Measurements from ENCODE around the gene FRAT1. TPM values are rescaled to one million over a fixed set of nuclear protein-coding genes. Genes with fewer than 3 reads are reported as not detected.
A peak's percentile ranks its signal among the peaks of the same experiment; 100 is the strongest.
"Not testable (repeated sequence)": the region's sequence is repeated elsewhere in the genome, so short reads cannot be mapped to it uniquely, and the experiment has no call there.

Gene FRAT1
- total RNA-seq, 1 experiment from 2014 or later = 2.2 TPM

GRCh38 chr10:97334370-97335175 is 15.5 kb downstream of the FRAT1 start, which contains the start of gene FRAT2:
Gene FRAT2 (minus strand): TSS chr10:97334729. CDS start chr10:97334572, 157 bp downstream.
- DNase-seq (ENCODE audit: low read depth) = peak; percentile 90

- DNase-seq (ENCODE audit: low read depth) = no peak
Observed at GRCh38 chr10:97335188-97335619, 16.1 kb downstream of the FRAT1 start.

- no peak for DNase-seq (ENCODE audit: low read depth)
Observed at GRCh38 chr10:97336006-97336405, 16.9 kb downstream of the FRAT1 start.

GRCh38 chr10:97336446-97336845 is 17.4 kb downstream of the FRAT1 start:
- no peak for DNase-seq (ENCODE audit: low read depth)

GRCh38 chr10:97336942-97337831 is 18.1 kb downstream of the FRAT1 start:
- DNase-seq (ENCODE audit: low read depth) = no peak

GRCh38 chr10:97338041-97338440 is 19.0 kb downstream of the FRAT1 start:
- DNase-seq (ENCODE audit: low read depth) = no peak

GRCh38 chr10:97341416-97341815 is 22.3 kb downstream of the FRAT1 start:
- no peak for DNase-seq (ENCODE audit: low read depth)

- not testable (repeated sequence) for DNase-seq (ENCODE audit: low read depth)
Observed at GRCh38 chr10:97343664-97344063, 24.6 kb downstream of the FRAT1 start.

DNA sequence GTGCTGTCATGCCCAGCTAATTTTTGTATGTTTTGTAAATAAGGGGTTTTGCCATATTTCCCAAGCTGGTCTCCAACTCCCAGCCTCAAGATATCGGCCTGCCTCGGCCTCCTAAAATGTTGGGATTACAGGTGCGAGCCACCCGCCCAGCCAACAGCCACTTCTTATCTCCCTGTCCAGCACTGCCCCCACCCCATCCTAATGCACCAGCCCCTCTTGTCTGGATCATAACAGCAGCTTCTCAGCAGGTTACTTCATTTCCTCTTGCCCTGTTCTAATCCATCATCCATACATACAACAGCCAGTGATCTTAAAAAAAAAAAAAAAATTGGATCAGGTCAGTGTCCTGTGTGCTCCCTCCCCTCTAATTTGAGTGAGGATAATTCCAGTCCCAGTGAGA is 28.2 kb downstream of the FRAT1 start:
- DNase-seq (ENCODE audit: low read depth) = no peak

GRCh38 chr10:97349752-97350513 is 30.9 kb downstream of the FRAT1 start:
- no peak for DNase-seq (ENCODE audit: low read depth)

- no peak for DNase-seq (ENCODE audit: low read depth)
Observed at GRCh38 chr10:97353945-97354344, 34.9 kb downstream of the FRAT1 start.

DNA sequence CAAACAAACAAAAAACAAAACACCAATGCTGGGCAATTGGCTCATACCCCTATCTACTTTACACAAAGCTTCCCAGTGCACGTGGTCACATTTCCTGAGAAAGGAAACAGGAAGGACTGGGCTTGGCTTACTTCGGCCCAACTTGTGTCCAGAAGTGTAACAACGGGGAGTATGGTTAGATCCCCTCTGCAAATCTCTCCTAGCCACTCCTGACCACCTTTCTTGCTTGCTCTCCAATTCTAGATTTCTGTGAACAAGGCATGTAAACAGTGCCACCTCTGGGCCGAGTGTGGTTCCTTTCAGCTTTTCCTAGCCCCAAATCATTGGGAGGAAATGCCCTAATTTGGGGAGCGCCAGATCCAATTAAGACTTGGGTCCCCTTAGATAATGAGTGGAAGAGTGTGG is 36.5 kb downstream of the FRAT1 start:
- DNase-seq (ENCODE audit: low read depth) = no peak

GRCh38 chr10:97356318-97356914 is 37.3 kb downstream of the FRAT1 start:
- no peak for DNase-seq (ENCODE audit: low read depth)

- no peak for DNase-seq (ENCODE audit: low read depth)
Observed at GRCh38 chr10:97356918-97357317, 37.8 kb downstream of the FRAT1 start.

DNA sequence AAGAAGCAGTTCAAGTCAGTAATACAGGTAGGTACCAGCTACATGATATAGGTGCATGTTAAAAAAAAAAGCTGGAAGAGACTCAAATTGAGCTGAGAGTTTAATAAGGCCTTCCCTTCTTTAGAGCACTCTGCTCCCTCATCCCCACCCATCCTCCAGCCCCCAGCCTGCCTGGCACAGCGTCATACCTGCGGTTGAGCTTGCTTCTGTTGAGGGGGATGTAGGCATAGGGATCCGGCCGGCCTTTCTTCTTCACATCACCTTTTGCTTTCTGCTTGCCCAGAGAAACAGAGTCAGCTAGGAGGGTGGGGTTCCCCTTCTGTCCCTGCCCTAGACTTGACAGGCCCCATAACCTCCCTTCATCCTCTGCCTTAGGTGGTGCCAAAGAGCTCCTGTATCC is 39.3 kb downstream of the FRAT1 start:
- DNase-seq (ENCODE audit: low read depth) = no peak

DNA sequence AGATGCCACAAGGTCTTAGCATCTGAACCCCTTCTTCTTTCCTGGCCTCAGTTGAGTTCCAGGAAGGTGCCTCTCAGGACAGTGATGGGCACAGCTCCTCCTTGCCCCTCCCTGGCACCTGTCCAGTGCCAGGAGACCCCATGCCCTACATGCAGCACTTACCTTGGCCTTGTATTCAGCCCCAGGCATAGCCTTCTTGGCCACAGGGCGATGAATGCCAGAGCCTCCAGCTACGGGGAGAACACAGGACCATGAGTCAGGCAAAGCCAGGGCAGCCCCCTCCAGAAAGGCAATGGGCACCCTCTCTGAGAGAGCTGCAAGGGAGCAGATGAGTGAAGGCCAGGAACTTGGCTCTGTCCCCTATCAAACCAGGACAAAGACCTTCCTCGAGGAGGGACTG is 39.7 kb downstream of the FRAT1 start:
- no peak for DNase-seq (ENCODE audit: low read depth)

DNA sequence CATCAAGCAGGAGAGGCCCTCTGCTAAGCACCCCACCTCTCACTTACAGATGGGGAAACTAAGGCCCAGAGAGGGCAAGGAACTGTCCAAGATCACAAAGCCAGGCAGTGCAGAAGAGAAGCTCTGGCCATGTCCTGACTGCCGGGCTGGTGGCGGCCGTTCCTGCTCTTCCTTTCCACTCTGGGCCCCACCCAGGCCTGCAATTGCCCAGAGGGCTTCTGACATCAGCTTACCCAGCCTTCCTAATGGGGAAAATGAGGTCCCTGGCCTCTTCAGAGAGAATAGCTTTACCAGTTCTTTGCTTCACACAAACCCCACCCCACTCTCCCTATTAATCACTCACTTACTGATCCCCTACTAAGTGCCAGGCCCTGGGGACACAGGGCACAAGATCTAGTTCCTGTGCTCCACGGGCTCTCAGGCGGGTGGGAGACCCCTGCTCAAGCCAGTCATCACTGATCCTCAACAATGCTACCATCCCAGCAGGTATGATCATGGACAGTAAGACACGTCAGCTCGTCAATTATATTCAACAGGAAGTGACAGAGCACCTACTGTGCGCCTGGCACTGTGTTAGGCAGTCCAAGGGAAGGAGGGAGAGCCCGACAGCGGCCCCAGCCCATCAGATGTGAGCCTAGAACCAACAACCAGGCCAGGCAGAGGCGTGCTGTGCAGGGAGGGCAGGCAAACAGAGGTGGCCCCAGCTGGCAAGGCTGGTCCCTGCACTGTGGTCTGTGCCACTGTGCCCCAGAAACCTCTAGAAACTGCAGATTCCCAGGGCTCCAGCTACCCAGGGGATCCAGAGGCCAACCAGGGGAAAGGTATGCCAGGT is 41.9 kb downstream of the FRAT1 start:
- no peak for DNase-seq (ENCODE audit: low read depth)

DNA sequence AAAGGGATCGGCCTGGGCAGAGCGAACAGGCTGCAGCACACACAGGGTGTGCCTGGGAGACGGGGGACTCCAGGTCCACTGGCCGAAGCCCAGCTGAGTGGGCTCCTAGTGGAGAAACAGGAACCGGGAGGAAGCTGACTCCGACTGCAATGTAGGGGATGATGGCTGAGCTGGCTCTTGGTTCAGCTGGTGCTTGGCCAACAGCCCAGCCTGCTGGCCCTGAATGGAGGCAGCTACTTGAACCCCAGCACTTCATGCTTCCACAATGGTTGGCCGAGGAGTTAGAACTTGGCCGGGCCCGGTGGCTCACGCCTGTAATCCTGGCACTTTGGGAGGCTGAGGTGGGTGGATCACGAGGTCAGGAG is 42.4 kb downstream of the FRAT1 start:
- no peak for DNase-seq (ENCODE audit: low read depth)

- no peak for DNase-seq (ENCODE audit: low read depth)
Observed at GRCh38 chr10:97362310-97363033, 43.4 kb downstream of the FRAT1 start.

- DNase-seq (ENCODE audit: low read depth) = no peak
Observed at GRCh38 chr10:97363071-97363470, 44.0 kb downstream of the FRAT1 start.
